Omental fat pad (tissue), 4 donors: ENCODE measurements around the gene MMAB. TPM values are rescaled to one million over a fixed set of nuclear protein-coding genes. Genes with fewer than 3 reads are reported as not detected.

Experiments used
- ATAC-seq: fragments of 150-250 bp; one replicate; pipeline ENCODE4 v1.9.1; 2016; ENCODE audit warnings: mild to moderate bottlenecking, moderate library complexity; ENCODE audit not compliant: low FRiP score
- DNase-seq: peaks from one replicate; pipeline ENCODE4 v3.0.0-alpha.2; 2019; ENCODE audit warnings: low spot score
- total RNA-seq, 4 donors: library from RNA; depleted of rRNA; stranded (reverse); fragments of >200 nt; gene quantifications; one replicate each; pipeline ENCODE4 v1.1.0, GENCODE V29; 2016
- TF ChIP-seq, protein P1 (sequence below), 3 donors: fragments of 450-650 bp; IDR thresholded peaks; one replicate each; pipeline ENCODE4 v1.5.1; 2016 to 2017; ENCODE audit warnings: antibody characterized with exemption in 3 of 3, mild to moderate bottlenecking in 3 of 3, moderate library complexity in 2 of 3

The MMAB gene
- total RNA-seq, 4 donors from 2014 or later = 20.2 to 38.0 (median 29.1) TPM

DNA sequence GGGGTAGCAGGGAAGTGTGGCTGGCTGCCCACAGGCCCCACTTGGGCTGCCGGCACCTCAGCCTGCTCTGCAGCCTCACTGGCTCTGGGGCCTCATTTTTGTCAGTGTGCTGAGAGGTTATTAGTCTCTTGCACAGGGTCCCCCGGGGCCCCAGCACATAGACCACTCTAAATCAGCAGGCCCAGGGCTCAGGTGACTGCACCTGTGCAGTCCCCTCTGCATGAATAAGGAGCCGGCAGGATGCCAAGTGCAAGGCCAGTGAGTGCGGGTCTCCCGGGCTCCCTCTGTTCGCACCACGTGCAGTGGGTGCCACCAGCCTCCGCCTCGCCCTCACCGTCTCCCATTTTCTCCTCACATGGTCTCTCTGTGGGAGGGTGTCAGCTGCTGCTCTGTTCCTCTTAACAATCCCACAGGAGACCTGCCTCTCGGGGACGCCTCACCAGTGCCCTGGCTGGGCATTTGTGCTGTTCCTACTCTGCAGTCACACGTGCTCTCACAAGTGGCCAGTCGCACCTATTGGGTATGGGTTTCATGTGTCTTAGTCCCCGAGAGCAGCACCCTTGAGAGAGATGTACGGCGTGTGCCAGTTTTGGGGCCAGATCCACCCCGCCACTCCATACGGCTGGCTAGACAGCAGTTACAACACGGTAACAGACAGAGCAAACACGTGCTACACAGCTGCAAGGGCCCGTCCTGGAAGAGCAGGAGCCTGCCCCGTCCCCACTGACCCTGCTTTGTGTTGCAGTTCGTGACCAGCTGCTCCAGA is 40.4 kb downstream of the MMAB start:
- no peak for DNase-seq
- ATAC-seq = no peak
- TF ChIP-seq, protein P1, sequence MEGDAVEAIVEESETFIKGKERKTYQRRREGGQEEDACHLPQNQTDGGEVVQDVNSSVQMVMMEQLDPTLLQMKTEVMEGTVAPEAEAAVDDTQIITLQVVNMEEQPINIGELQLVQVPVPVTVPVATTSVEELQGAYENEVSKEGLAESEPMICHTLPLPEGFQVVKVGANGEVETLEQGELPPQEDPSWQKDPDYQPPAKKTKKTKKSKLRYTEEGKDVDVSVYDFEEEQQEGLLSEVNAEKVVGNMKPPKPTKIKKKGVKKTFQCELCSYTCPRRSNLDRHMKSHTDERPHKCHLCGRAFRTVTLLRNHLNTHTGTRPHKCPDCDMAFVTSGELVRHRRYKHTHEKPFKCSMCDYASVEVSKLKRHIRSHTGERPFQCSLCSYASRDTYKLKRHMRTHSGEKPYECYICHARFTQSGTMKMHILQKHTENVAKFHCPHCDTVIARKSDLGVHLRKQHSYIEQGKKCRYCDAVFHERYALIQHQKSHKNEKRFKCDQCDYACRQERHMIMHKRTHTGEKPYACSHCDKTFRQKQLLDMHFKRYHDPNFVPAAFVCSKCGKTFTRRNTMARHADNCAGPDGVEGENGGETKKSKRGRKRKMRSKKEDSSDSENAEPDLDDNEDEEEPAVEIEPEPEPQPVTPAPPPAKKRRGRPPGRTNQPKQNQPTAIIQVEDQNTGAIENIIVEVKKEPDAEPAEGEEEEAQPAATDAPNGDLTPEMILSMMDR (IDR thresholded peaks at IDR 0.05) = no peak

DNA sequence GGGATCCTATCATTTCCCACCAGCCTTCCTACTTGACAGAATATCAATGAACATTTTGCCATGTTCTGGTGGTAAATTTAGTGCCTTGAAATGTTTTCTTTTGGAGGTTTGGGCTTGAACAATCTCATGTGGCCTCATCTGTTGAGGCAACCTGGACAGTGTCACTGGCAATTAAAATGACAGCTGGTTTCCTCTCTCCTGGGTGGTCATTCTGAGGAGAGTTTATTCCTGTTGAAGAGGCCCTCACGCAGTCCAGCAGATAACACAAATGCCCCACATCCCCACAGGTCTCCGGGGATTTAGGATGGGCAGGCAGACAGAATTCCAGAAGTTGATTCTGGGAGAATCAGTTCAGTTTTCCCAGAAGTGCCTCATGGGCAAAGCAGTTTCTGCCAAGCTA is 41.9 kb downstream of the MMAB start:
- TF ChIP-seq, protein P1 (IDR thresholded peaks at IDR 0.05) = no peak
- ATAC-seq (no peak), DNase-seq (no peak)

DNA sequence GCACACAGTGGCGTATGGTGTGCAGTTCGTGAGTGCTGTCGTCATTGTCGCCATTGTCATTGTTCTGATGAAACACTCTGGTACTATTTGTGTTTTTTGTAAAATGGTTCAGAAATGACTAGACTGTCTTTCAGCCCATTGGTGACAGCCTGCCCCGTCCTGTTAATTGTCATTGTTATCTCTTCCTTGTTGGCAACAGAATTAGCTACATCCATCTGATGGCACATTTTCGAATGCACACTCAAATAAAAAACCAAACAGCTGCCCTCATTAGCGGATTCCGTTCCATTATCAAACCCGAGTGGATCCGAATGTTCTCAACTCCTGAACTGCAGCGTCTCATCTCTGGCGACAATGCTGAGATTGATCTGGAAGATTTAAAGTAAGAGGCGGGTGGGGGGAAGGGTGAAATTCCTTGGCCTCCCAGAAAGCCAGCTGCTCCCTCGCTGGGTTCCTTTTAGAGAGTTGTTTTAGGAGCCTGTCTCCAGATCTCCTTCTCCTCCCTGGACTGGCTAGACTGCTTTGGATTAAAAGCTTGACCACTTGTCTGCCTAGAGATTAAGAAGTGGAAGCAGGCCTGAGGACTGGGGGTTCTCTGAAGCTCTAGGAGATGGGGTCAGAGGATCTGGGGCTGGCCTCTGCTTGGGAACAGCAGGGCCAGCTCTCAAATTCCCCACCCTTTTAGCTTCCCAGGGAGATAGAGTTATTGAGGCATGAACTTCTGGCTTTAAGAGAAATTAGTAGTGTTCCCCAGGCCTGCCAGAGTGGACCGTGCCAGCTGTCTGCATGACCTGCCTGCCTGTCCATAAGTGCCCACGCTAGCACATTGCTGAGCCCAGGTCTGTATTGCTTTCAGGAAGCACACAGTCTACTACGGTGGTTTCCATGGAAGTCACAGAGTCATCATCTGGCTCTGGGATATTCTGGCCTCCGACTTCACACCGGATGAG is 43.3 kb downstream of the MMAB start:
- TF ChIP-seq, protein P1 (IDR thresholded peaks at IDR 0.05) = no peak
- DNase-seq = no peak
- ATAC-seq = no peak

DNA sequence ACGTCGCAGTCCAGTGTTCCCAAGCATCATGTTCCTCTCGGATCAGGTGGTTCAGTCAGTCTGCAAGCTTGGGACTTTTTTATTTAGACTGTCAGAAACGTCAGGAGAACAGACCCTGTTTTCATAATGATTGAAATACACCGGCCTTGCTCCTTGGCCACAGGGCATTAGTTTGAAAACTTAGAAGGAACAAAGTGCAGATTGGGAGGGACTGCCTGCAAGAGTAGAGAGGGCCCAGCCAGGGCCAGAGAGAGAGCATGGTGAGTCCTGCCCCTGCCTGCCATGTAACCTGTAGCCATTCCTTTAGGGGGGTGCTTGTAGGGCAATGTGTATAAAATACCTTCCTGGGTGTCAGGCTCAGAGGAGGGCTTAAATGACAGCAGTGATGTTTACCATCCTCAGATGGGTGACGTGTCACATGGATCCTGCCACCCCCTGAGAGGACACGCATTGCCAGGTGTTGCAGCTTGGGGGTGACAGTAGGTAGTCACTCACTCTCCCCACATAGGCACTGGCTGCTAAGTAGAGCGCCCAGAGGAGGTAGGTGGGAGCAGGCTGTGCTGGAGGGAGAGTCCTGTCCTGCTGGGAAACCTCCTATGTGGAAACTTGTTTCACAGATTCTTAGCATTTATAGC is 45.7 kb downstream of the MMAB start:
- no peak for DNase-seq
- ATAC-seq = no peak
- TF ChIP-seq, protein P1 (IDR thresholded peaks at IDR 0.05) = no peak

DNA sequence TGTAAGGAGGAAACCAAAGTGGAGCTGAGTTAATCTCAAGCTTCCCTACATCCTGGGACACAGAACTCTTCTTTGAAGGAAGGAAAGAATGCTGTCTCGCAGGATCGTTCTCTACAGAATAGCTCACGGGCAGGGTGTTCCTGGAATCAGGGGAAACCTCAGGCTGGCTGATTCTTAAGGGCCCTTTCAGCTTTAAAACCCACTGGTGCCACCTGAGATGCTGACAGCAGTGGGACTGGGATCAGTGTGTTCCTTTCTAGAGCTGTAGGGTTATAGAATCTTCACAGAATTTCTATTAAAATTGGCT is 48.1 kb downstream of the MMAB start:
- ATAC-seq (no peak), DNase-seq (no peak)
- TF ChIP-seq, protein P1 (IDR thresholded peaks at IDR 0.05) = no peak

DNA sequence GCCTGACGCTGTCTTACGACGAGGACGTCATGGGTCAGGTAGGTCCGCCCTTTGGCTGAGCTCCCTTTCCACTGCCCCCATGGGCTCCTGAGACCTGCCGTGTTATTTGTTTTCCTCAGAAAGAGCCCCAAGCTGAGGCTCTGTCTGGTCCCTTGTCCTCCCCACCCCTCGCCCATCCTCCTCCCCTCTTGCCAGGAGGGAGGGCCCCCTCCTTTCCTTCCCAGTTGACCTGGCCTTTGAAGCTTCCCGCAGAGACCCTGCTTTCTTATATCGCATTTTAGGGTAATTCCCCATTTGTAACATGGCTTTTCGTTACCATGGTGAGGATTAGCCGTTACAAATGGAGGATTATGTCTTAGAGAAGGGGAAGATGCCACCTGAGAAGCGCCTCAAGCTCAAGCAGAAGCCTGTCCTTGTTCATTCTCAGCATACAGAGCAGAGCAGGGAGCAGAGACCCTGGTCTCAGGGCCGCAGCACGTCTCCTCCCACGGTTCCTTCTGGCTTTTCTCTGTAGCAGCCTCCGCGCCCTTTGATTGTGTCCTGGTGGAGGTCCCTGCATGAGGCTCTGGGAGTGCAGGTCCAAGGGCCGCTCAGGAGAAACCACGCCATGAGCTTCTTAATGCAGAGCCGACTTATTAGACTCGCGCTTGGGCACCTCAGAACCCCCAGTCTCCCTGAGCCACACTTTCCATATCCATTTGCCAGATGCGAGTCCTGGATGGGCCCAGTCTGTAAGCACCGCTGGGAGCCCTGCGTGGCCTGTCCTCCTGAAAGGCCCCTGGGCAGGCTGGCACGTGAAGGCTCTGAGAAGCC is 48.6 kb downstream of the MMAB start:
- ATAC-seq (no peak), DNase-seq (no peak)
- TF ChIP-seq, protein P1 (IDR thresholded peaks at IDR 0.05) = no peak
